WTC11 (cell line): ENCODE results near the gene AZIN2.

Experiments
- CREB1 ChIP-seq: sonication (generic); formaldehyde crosslinking; IDR thresholded peaks from 2 replicates; pipeline ENCODE4 v1.8.0; 2023; ENCODE audit warnings: mild to moderate bottlenecking, missing genetic modification reagents
- CTCF ChIP-seq: fragments of 200-600 bp; IDR thresholded peaks from 2 replicates; pipeline ENCODE4 v1.8.0; 2022; ENCODE audit warnings: antibody characterized with exemption
- ESRRA ChIP-seq: sonication (generic); formaldehyde crosslinking; IDR thresholded peaks from 2 replicates; pipeline ENCODE4 v1.8.1; 2022; ENCODE audit warnings: mild to moderate bottlenecking, missing genetic modification reagents, borderline replicate concordance
- FOXP1 ChIP-seq: sonication (generic); formaldehyde crosslinking; IDR thresholded peaks from 2 replicates; pipeline ENCODE4 v1.8.0; 2022; ENCODE audit warnings: missing genetic modification reagents, mild to moderate bottlenecking, moderate library complexity, borderline replicate concordance
- HMGXB4 ChIP-seq: sonication (generic); formaldehyde crosslinking; IDR thresholded peaks from 2 replicates; pipeline ENCODE4 v1.8.1; 2023; ENCODE audit warnings: mild to moderate bottlenecking, moderate library complexity, missing genetic modification reagents
- MYBL2 ChIP-seq: sonication (generic); formaldehyde crosslinking; IDR thresholded peaks from 2 replicates; pipeline ENCODE4 v1.8.1; 2023; ENCODE audit warnings: mild to moderate bottlenecking, moderate library complexity, missing genetic modification reagents
- NR1H2 ChIP-seq: sonication (generic); formaldehyde crosslinking; IDR thresholded peaks from 2 replicates; pipeline ENCODE4 v1.9.0; 2021; ENCODE audit warnings: mild to moderate bottlenecking, moderate library complexity, missing genetic modification reagents
- SMAD3 ChIP-seq: sonication (generic); formaldehyde crosslinking; IDR thresholded peaks from 2 replicates; pipeline ENCODE4 v1.8.0; 2022; ENCODE audit warnings: missing genetic modification reagents, mild to moderate bottlenecking, borderline replicate concordance
- TEAD4 ChIP-seq: sonication (generic); formaldehyde crosslinking; IDR thresholded peaks from 2 replicates; pipeline ENCODE4 v1.8.0; 2022; ENCODE audit warnings: mild to moderate bottlenecking, missing genetic modification reagents
- USF1 ChIP-seq: sonication (generic); formaldehyde crosslinking; IDR thresholded peaks from 2 replicates; pipeline ENCODE4 v1.8.0; 2022; ENCODE audit warnings: mild to moderate bottlenecking, missing genetic modification reagents
- ZNF219 ChIP-seq: sonication (generic); formaldehyde crosslinking; IDR thresholded peaks from 2 replicates; pipeline ENCODE4 v1.8.0; 2023; ENCODE audit warnings: missing genetic modification reagents, mild to moderate bottlenecking, borderline replicate concordance
- ZNF416 ChIP-seq: fragments of 250-450 bp; sonication (Bioruptor Pico); IDR thresholded peaks from 2 replicates; pipeline ENCODE4 v1.9.0; 2021; ENCODE audit warnings: mild to moderate bottlenecking, inconsistent platforms
- TF ChIP-seq, protein P1 (sequence below): sonication (generic); formaldehyde crosslinking; IDR thresholded peaks from 2 replicates; pipeline ENCODE4 v1.8.1; 2023; ENCODE audit warnings: mild to moderate bottlenecking, missing genetic modification reagents, moderate library complexity
- TF ChIP-seq, protein P2 (sequence below): sonication (generic); formaldehyde crosslinking; IDR thresholded peaks from 2 replicates; pipeline ENCODE4 v1.8.0; 2023; ENCODE audit warnings: missing genetic modification reagents, mild to moderate bottlenecking, borderline replicate concordance

DNA sequence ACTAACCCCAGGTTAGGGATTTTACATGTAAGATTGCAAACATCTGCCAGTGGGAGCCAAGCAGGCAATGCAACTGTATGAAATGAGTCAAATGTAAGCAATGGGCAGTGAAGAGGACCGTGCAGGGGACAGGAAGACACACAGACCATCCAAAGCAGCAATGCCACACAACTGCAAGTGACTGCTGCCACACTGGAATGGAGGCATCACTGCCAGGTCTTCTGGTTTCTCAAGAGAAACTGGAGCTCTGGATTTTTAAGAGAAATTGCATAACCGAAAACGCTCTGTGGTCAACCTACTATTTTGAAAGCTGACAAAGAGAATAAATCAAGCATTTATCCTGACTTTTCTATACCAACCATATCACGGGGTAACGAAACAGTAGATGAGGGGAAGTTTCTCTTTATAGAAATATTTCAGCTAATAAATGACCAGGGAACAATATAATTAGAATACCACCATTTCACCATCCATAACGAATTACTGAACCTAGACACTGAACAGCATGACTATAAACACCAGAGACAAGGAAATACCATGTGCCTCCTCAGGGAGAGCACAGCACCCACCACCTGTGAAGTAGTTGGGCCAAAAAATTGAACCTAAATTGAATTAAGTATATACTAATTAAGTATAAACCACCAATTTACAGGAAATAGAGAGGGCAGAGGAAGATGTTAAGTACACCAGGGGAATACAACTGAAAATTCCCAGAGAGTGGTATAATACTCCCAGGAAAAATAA, 48.7 kb upstream of the AZIN2 start:
- no peak for TF ChIP-seq FOXP1 (CRISPR knock-in tag)
- no peak for TF ChIP-seq CTCF
- TF ChIP-seq NR1H2 (CRISPR knock-in tag), result no peak
- no peak for TF ChIP-seq TEAD4 (CRISPR knock-in tag)
- no peak for TF ChIP-seq SMAD3 (CRISPR knock-in tag)
- no peak for TF ChIP-seq ESRRA (CRISPR knock-in tag)
- TF ChIP-seq USF1 (CRISPR knock-in tag), result no peak
- TF ChIP-seq, protein P1, sequence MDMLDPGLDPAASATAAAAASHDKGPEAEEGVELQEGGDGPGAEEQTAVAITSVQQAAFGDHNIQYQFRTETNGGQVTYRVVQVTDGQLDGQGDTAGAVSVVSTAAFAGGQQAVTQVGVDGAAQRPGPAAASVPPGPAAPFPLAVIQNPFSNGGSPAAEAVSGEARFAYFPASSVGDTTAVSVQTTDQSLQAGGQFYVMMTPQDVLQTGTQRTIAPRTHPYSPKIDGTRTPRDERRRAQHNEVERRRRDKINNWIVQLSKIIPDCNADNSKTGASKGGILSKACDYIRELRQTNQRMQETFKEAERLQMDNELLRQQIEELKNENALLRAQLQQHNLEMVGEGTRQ (CRISPR knock-in tag), result no peak
- TF ChIP-seq ZNF416 (CRISPR knock-in tag), result no peak
- TF ChIP-seq MYBL2 (CRISPR knock-in tag), result no peak
- no peak for TF ChIP-seq ZNF219 (CRISPR knock-in tag)
- TF ChIP-seq CREB1, result no peak
- TF ChIP-seq, protein P2, sequence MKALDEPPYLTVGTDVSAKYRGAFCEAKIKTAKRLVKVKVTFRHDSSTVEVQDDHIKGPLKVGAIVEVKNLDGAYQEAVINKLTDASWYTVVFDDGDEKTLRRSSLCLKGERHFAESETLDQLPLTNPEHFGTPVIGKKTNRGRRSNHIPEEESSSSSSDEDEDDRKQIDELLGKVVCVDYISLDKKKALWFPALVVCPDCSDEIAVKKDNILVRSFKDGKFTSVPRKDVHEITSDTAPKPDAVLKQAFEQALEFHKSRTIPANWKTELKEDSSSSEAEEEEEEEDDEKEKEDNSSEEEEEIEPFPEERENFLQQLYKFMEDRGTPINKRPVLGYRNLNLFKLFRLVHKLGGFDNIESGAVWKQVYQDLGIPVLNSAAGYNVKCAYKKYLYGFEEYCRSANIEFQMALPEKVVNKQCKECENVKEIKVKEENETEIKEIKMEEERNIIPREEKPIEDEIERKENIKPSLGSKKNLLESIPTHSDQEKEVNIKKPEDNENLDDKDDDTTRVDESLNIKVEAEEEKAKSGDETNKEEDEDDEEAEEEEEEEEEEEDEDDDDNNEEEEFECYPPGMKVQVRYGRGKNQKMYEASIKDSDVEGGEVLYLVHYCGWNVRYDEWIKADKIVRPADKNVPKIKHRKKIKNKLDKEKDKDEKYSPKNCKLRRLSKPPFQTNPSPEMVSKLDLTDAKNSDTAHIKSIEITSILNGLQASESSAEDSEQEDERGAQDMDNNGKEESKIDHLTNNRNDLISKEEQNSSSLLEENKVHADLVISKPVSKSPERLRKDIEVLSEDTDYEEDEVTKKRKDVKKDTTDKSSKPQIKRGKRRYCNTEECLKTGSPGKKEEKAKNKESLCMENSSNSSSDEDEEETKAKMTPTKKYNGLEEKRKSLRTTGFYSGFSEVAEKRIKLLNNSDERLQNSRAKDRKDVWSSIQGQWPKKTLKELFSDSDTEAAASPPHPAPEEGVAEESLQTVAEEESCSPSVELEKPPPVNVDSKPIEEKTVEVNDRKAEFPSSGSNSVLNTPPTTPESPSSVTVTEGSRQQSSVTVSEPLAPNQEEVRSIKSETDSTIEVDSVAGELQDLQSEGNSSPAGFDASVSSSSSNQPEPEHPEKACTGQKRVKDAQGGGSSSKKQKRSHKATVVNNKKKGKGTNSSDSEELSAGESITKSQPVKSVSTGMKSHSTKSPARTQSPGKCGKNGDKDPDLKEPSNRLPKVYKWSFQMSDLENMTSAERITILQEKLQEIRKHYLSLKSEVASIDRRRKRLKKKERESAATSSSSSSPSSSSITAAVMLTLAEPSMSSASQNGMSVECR, result no peak
- TF ChIP-seq HMGXB4 (CRISPR knock-in tag), result no peak
